Endometrial microvascular endothelial cells (primary cell): ENCODE data around the gene CIB1. TPM values are rescaled to one million over a fixed set of nuclear protein-coding genes. Genes with fewer than 3 reads are reported as not detected.
"Not testable (repeated sequence)": the region's sequence is repeated elsewhere in the genome, so short reads cannot be mapped to it uniquely, and the experiment has no call there.

Experiments used
- in situ Hi-C: cut with HindIII; loops from 2 replicates; pipeline ENCODE4 v1.10.0; 2017; ENCODE audit warnings: low sequenced_read_pairs, low pct_unique_long_range_greater_than_20kb; ENCODE audit errors: inconsistent ontology term
- total RNA-seq: library from RNA; depleted of rRNA; stranded (reverse); fragments of >200 nt; gene quantifications from one replicate; pipeline ENCODE4 v1.2.3, GENCODE V29; 2015; ENCODE audit errors: inconsistent ontology term

The CIB1 gene
- total RNA-seq, result 33.5 TPM

DNA sequence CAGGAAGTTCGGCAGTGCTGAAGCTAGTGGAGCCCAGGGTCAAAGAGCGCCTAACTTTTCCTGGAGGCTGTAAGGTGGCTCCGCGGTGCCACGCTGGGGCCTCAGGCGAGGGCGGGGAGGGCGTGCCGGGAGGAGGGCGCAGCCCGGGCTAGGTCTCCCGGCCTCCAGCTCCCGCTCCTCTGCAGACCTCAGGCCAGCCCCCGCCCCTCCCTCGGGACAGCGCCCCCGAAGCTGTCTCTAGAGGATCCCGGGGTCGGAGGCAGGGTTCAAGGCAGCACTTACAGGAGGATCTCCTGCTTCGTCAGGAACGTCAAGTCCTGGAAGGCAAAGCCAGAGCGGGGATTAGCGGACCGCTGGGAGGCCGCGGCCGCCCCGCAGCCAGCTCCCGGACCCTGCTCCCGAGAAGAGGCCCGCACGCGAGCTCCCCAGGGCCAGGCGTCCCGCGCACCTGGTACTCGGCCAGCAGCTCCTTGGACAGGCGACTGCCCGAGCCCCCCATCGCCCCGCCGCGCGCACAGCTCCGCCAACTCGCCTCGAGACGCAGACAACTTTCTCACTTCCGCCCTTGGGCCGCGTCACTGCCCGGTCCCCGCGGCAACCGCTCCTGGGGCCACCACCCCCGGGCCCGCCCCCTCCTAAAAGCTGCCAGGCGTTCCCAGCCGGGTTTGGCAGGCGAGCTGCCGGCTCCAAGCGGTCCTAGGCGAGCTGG lies at the start of gene CIB1:
Gene CIB1 (minus strand): TSS at position 555 of the 709 bp plus-strand sequence. CDS start 56 bp downstream, at position 499.
- in situ Hi-C loops, result no loop called here

DNA sequence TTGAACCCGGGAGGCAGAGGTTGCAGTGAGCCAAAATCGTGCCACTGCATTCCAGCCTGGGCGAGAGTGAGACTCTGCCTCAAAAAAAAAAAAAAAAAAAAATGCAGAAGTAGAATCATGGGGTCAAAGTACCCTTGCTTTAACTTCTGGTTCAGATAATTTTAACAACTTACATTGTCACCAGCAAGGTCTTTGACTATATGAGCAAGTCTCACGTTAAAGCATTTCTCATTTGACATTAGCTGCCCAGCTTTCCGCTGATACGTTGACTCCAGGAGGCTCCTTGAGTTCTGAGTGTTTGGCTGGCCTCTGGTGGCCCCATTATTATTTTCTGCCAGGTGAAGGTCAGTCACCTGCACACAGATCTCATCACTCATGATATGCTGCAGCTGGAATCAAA lies 47.9 kb upstream of the CIB1 start:
- in situ Hi-C loops, result not testable (repeated sequence)

GRCh38 chr15:90280743-90281142 lies 47.0 kb upstream of the CIB1 start:
- in situ Hi-C loops, result not testable (repeated sequence)

DNA sequence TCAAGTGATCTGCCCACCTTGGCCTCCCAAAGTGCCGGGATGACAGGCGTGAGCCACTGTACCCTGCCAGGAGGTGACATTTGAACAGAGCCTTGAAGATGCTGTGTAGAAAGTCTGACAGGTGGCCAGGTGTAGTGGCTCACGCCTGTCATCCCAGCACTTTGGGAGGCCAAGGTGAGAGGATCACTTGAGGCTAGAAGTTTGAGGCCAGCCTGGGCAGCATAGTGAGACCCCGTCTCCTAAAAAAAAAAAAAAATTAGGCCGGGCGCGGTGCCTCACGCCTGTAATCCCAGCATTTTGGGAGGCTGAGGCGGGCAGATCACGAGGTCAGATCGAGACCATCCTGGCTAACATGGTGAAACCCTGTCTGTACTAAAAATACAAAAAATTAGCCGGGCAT lies 44.7 kb upstream of the CIB1 start:
- in situ Hi-C loops, result not testable (repeated sequence)

DNA sequence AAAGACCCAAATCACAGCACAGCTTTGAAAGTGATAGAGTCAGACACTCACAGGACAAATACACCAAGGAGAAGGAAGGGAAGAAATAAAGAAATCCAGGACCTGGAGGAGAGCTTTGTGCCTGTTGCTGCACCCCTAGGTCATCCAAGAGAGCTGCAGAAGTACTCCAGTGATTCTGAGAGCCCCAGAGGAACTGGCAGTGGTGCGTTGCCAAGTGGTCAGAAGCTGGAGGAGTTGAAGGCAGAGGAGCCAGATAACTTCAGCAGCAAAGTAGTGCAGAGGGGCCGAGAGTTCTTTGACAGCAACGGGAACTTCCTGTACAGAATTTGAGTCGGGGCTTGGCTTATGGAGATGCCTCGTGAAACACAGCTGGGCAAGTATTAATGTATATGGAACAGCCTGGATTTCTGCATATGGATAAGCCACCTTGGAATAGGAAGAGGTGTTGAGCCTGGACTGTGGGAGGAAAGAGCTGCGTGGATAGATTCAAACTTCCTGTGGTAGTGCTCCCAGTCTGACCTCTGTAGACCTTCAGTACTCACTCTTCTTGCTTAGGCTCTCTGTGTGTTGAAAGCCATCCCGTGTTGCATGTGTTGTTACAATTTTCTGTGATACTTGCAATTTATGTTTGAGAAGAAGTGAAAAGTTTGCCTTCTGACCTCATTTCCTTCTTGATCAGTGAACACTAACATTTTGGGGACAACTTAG lies 37.9 kb upstream of the CIB1 start:
- in situ Hi-C loops, result no loop called here

DNA sequence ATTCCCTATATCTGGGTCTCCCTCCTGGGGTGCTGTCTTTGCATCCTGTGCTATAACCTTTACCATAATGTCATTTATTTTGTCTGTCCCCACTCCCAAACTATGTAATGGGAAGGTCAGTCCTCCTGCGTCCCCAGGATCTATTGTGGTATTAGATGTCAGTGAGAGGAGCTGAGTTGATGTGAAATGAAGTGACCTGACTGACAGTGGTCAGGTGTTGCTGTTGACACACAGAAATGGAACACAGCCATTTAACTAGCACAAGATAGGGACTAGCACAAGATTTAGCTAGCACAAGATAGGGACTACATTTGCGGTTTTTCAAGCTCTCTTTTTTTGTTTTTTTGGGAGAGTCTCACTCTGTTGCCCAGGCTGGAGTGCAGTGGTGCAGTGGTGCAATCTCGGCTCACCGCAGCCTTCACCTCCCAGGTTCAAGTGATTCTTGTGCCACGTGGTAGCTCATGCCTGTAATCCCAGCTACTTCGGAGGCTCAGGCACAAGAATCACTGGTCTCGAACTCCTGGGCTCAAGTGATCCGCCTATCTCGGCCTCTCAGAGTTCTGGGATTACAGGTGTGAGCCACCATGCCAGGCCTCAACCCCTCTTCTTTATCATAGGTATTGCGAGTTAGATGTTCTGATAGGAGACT lies 36.9 kb upstream of the CIB1 start:
- in situ Hi-C loops, result no loop called here

GRCh38 chr15:90268415-90268814 lies 34.7 kb upstream of the CIB1 start:
- in situ Hi-C loops, result no loop called here

- in situ Hi-C loops, result no loop called here
Measured at GRCh38 chr15:90266485-90266884, 32.7 kb upstream of the CIB1 start.

GRCh38 chr15:90266061-90266431 lies 32.3 kb upstream of the CIB1 start:
- in situ Hi-C loops, result no loop called here

- in situ Hi-C loops, result no loop called here
Measured at GRCh38 chr15:90265271-90266060, 31.7 kb upstream of the CIB1 start, which contains the start of gene NGRN. TSS of gene NGRN (plus strand) at chr15:90265672. CDS start at chr15:90265713, 41 bp downstream.

GRCh38 chr15:90264671-90265070 lies 30.9 kb upstream of the CIB1 start:
- in situ Hi-C loops, result no loop called here

GRCh38 chr15:90262426-90262825 lies 28.7 kb upstream of the CIB1 start:
- in situ Hi-C loops, result no loop called here

DNA sequence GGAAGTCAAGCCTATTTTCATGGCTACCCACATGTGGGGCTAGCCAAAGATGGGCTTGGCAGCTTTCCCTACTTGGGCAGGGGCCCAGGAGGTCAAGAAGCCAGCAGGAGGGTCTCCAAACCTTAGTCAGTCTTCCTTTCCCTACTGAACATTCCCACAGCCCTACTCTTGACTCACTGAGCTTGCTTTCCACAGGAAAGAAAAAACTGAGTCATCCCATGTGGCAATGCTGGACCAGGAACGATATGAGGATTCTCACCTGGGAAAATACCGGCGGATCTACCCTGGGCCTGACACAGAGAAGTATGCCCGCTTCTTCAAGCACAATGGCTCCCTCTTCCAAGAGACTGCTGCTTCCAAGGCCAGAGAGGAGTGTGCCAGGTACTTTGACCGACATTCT lies 28.1 kb upstream of the CIB1 start:
- in situ Hi-C loops, result no loop called here

DNA sequence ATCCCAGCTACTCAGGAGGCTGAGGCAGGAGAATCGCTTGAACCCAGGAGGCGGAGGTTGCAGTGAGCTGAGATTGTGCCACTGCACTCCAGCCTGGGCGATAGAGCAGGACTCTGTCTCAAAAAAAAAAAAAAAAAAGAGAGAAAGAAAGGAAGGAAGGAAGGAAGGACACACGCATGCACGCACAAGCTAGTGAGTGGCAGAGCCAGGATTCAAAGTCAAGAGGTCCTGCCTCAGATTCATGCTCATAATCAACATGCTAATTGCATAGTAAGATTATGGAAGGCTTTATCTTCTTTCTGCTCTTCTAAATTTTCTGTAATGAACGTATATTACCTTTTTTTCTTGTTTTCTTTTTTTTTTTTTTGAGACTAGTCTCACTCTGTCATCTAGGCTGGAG lies 27.0 kb upstream of the CIB1 start:
- in situ Hi-C loops, result not testable (repeated sequence)

DNA sequence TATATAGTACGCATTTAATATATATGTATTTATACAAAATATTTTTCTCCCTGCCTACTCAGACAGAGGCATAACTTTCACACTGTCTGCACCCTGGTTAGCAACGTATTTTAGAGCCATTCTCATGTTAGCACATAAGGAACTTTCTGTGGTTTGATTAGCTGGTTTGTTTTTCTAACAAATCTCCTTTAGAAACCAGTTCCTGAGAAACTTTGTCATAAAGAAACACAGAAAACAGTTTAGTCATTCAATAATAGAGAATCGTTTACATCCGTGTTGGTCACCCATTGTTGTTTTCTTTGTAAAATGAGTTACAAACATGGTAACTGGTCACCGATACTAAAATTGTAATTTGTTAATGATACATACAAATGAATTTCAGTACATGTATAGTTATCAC lies 25.8 kb upstream of the CIB1 start:
- in situ Hi-C loops, result no loop called here

DNA sequence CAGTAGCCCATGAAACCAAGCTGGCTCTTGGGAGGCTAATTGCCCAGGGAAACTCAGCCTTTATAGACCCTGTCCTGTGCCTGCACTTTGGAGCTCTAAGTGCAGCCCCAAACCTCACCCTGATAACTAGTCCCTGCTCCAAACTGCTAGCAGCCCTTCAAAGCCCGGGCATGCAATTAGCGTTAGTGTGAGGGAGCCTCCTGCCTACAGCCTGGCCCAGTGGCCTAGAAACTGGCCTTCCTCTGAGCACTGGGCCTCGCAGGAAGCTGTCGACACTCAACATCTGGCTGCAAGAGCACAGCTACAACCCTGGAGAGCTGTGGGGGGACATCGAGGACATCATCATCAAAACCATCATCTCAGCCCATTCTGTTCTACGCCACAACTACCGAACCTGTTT lies 24.0 kb upstream of the CIB1 start:
- in situ Hi-C loops, result no loop called here

DNA sequence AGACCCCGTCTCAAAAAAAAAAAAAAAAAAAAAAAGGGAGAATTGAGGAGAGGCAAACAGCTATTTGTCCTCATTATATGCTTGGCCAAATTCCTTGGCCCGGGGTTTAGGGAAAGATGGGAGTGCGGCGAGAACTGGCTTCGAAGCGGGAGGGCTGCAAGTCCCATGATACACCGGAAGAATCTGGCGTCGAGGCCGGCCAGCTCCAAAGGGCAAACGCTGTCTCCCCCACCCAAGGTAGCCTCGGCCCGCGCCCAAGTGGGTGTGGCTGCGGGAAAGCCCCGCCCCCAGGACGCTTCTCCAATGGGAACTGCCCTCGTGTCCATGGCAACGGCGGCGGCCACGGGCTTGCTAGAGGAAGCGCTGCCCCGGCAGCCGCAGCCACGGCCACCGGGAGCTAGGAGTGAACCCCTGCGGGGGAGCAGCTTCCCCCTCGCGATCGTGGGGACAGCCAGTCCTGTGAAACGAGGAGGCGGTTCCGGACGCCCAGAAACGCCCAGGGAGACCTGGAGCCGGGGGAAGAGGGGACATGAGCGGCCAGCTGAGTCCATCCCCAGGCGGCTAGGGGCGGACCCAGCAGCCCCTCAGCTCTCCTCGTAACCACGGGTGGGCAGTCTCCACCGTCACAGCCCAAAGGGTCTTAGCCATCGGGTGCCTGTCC lies 15.6 kb upstream of the CIB1 start, which contains the start of gene TTLL13:
Gene TTLL13 (plus strand): TSS at position 354 of the 661 bp plus-strand sequence. CDS start 1,075 bp downstream, outside the sequence.
- in situ Hi-C loops, result no loop called here

DNA sequence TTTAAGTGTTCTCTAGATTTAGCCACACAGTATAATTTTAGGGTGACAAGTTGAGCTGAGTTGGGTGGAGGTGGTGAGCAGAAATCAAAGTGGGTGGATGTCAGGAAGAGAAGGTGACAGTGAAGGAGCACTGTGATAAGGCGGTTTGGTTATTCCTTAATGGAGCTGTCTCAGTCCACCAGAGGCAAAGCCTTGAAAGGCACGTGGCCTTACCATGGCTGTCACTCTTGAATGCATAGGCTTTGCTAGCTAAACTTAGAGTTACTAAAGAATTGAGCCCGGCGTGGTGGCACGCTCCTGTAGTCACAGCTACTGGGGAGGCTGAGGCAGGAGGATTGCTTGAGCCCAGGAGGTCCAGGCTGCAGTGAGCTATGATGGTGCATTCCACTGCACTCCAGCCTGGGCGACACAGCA lies 15.1 kb upstream of the CIB1 start:
- in situ Hi-C loops, result no loop called here
